HK-2 (cell line): ENCODE data around the gene GHRHR.

Source experiments
- DNase-seq: peaks from one replicate; pipeline ENCODE4 v3.0.0-alpha.2; 2018; ENCODE audit not compliant: unreplicated experiment

The GHRHR gene

GRCh38 chr7:31003097-31003496 lies 39.3 kb downstream of the GHRHR start:
- DNase-seq: no peak

- no peak for DNase-seq
Measured at GRCh38 chr7:31003721-31004120, 40.0 kb downstream of the GHRHR start.

- DNase-seq: no peak
Measured at GRCh38 chr7:31004393-31004792, 40.6 kb downstream of the GHRHR start.

- no peak for DNase-seq
Measured at GRCh38 chr7:31006857-31007256, 43.1 kb downstream of the GHRHR start.

- no peak for DNase-seq
Measured at GRCh38 chr7:31007634-31008033, 43.9 kb downstream of the GHRHR start.

GRCh38 chr7:31014826-31015225 lies 51.1 kb downstream of the GHRHR start:
- DNase-seq: no peak

GRCh38 chr7:31017032-31017675 lies 53.4 kb downstream of the GHRHR start:
- no peak for DNase-seq

- DNase-seq: no peak
Measured at GRCh38 chr7:31017721-31018120, 54.0 kb downstream of the GHRHR start.

- no peak for DNase-seq
Measured at GRCh38 chr7:31019509-31019908, 55.8 kb downstream of the GHRHR start.

GRCh38 chr7:31020161-31020560 lies 56.4 kb downstream of the GHRHR start:
- DNase-seq: no peak

GRCh38 chr7:31020652-31021051 lies 56.9 kb downstream of the GHRHR start:
- DNase-seq: no peak

GRCh38 chr7:31022117-31022516 lies 58.4 kb downstream of the GHRHR start:
- DNase-seq: no peak

GRCh38 chr7:31022726-31023125 lies 59.0 kb downstream of the GHRHR start:
- DNase-seq: no peak

- DNase-seq: no peak
Measured at GRCh38 chr7:31023877-31024276, 60.1 kb downstream of the GHRHR start.

- no peak for DNase-seq
Measured at GRCh38 chr7:31027161-31027965, 63.6 kb downstream of the GHRHR start.

GRCh38 chr7:31028006-31028405 lies 64.3 kb downstream of the GHRHR start:
- no peak for DNase-seq

GRCh38 chr7:31028417-31028992 lies 64.8 kb downstream of the GHRHR start:
- no peak for DNase-seq
